GM12874 (cell line): ENCODE results near the gene SELENOF.

Experiments used
- CTCF ChIP-seq: IDR thresholded peaks from 2 replicates; pipeline ENCODE4 v1.5.1; 2011; ENCODE audit warnings: low read depth, mild to moderate bottlenecking, control low read depth, low read length, moderate library complexity; ENCODE audit not compliant: insufficient read depth

The SELENOF gene

GRCh38 chr1:86825319-86825718 lies 88.6 kb downstream of the SELENOF start:
- no peak for TF ChIP-seq CTCF

GRCh38 chr1:86823821-86824500 lies 90.0 kb downstream of the SELENOF start:
- no peak for TF ChIP-seq CTCF

- TF ChIP-seq CTCF: no peak
Observed at GRCh38 chr1:86823386-86823785, 90.5 kb downstream of the SELENOF start.

GRCh38 chr1:86822459-86822858 lies 91.5 kb downstream of the SELENOF start:
- TF ChIP-seq CTCF: no peak

- no peak for TF ChIP-seq CTCF
Observed at GRCh38 chr1:86821956-86822355, 92.0 kb downstream of the SELENOF start.
